B cell (primary cell): ENCODE measurements around the gene SH3YL1.

Source experiments
- CTCF ChIP-seq: fragments of 200-600 bp; IDR thresholded peaks from one replicate; pipeline ENCODE4 v1.8.0; 2022; ENCODE audit warnings: antibody characterized with exemption, mild to moderate bottlenecking
- EZH2 ChIP-seq: IDR thresholded peaks from 2 replicates; pipeline ENCODE4 v1.6.1; 2012; ENCODE audit warnings: borderline replicate concordance, low read depth, mild to moderate bottlenecking, moderate library complexity, low read length; ENCODE audit not compliant: insufficient read depth, poor library complexity, severe bottlenecking

GRCh38 chr2:213932-214693 is 49.7 kb downstream of the SH3YL1 start:
- TF ChIP-seq CTCF: no peak
- no peak for TF ChIP-seq EZH2
